ENCODE measurements around the gene CLCN1. TPM values are rescaled to one million over a fixed set of nuclear protein-coding genes. Genes with fewer than 3 reads are reported as not detected.

The CLCN1 gene
- polyA plus RNA-seq, 2 of the 4 experiments (the other 2 are of a cell fraction), result 0.08 TPM; not detected in 1

DNA sequence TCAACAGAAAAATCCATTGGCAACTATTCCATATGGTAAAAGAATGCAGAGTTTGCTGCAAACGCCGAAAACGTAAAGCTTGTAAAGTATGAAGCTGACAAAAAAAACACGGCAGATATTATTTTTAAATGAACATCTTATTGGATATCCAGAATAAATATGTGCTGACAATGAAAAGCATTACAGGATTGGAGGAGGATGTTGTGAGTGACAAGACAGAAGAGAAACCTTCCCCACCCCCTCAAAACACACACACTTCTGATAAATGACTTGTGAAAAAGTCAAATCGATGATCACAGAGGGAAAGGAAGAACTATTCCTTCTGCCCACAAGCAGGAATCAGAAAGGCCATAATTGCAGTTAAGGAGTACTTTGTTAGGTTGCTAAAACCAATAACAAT, 32.0 kb downstream of the CLCN1 start:
- FAIRE-seq, result no peak
- Histone ChIP-seq H3K4me1 (no peaks in the 10 kb centered on the region), H3K4me3 (no peak overlapping the region), H3K9me3 (no peaks in the 10 kb centered on the region), H3K4me2 (no peak overlapping the region), H3K27ac (no peak overlapping the region)
- TF ChIP-seq HOXB13 (CRISPR knock-in tag; IDR thresholded peaks at IDR 0.05; ENCODE audit: low read depth) (no peak), ZFP36 (IDR thresholded peaks at IDR 0.05; ENCODE audit: borderline replicate concordance, partially characterized antibody) (no peak), NR3C1 (IDR thresholded peaks at IDR 0.05) (no peak), GATA3 (IDR thresholded peaks at IDR 0.05; ENCODE audit: borderline replicate concordance) (no peak), FOXS1 (CRISPR knock-in tag; IDR thresholded peaks at IDR 0.05) (no peak), RAD21 (conservative IDR thresholded peaks at IDR 0.05 in 1 of 2, IDR thresholded peaks at IDR 0.05 in 1 of 2) (no peak), PHF8 (IDR thresholded peaks at IDR 0.05; ENCODE audit: borderline replicate concordance, low read depth) (no peak), BHLHE40 (IDR thresholded peaks at IDR 0.05; ENCODE audit: low read depth, low read length) (no peak), EHF (CRISPR knock-in tag; IDR thresholded peaks at IDR 0.05) (no peak), JUN (IDR thresholded peaks at IDR 0.05) (no peak), ZSCAN20 (CRISPR knock-in tag; IDR thresholded peaks at IDR 0.05) (no peak), CHD2 (IDR thresholded peaks at IDR 0.05; ENCODE audit: low read length, partially characterized antibody) (no peak), TFCP2L1 (CRISPR knock-in tag; IDR thresholded peaks at IDR 0.05) (no peak), TP53 (CRISPR knock-in tag; IDR thresholded peaks at IDR 0.05) (no peak), CBX8 (IDR thresholded peaks at IDR 0.05) (no peak)
- ATAC-seq, result no peak
- 71% methylated on average over 5 of the region's 5 CpGs for WGBS (ENCODE audit: missing lambda C conversion rate)
- no peak for DNase-seq (ENCODE audit: low read depth in 1 of 2, low spot score in 1 of 2)
- POLR2A ChIA-PET, result no interaction called here
- CTCF ChIA-PET, result interaction anchor here (0.9 to 2.9 kb wide), 4 partner anchors 9 to 107 kb away, joined by 3 to 9 read pairs (median 6); no protein-coding TSS in a partner anchor

- POLR2A ChIA-PET, result no interaction called here
- no peak for DNase-seq (ENCODE audit: low read depth in 1 of 2, low spot score in 1 of 2)
- no peak for ATAC-seq
- no peak for FAIRE-seq
- CTCF ChIA-PET, result no interaction called here
- Histone ChIP-seq H3K9me3 (no peaks in the 10 kb centered on the region), H3K4me2 (no peak overlapping the region), H3K27ac (no peak overlapping the region), H3K4me3 (no peak overlapping the region), H3K4me1 (no peaks in the 10 kb centered on the region)
- TF ChIP-seq NPAS2 (CRISPR knock-in tag; IDR thresholded peaks at IDR 0.05; ENCODE audit: borderline replicate concordance), result no peak
- no peak for TF ChIP-seq EP300 (IDR thresholded peaks at IDR 0.05)
- TF ChIP-seq, protein P1, sequence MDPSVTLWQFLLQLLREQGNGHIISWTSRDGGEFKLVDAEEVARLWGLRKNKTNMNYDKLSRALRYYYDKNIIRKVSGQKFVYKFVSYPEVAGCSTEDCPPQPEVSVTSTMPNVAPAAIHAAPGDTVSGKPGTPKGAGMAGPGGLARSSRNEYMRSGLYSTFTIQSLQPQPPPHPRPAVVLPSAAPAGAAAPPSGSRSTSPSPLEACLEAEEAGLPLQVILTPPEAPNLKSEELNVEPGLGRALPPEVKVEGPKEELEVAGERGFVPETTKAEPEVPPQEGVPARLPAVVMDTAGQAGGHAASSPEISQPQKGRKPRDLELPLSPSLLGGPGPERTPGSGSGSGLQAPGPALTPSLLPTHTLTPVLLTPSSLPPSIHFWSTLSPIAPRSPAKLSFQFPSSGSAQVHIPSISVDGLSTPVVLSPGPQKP (IDR thresholded peaks at IDR 0.05; ENCODE audit: low read depth, low read length), result no peak
- TF ChIP-seq NFE2L2 (conservative IDR thresholded peaks at IDR 0.05; ENCODE audit: low read length), result no peak
- no peak for TF ChIP-seq FOXS1 (CRISPR knock-in tag; IDR thresholded peaks at IDR 0.05)
- TF ChIP-seq, protein P2, sequence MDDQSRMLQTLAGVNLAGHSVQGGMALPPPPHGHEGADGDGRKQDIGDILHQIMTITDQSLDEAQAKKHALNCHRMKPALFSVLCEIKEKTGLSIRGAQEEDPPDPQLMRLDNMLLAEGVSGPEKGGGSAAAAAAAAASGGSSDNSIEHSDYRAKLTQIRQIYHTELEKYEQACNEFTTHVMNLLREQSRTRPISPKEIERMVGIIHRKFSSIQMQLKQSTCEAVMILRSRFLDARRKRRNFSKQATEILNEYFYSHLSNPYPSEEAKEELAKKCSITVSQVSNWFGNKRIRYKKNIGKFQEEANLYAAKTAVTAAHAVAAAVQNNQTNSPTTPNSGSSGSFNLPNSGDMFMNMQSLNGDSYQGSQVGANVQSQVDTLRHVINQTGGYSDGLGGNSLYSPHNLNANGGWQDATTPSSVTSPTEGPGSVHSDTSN (IDR thresholded peaks at IDR 0.05), result no peak
- no peak for TF ChIP-seq TFCP2L1 (CRISPR knock-in tag; IDR thresholded peaks at IDR 0.05)
- no peak for TF ChIP-seq CHD2 (IDR thresholded peaks at IDR 0.05; ENCODE audit: low read length, partially characterized antibody)
- no peak for TF ChIP-seq BHLHE40 (IDR thresholded peaks at IDR 0.05; ENCODE audit: low read depth, low read length)
- no peak for TF ChIP-seq HOXA7 (CRISPR knock-in tag; IDR thresholded peaks at IDR 0.05)
- TF ChIP-seq RFX5 (IDR thresholded peaks at IDR 0.05), result no peak
- 70% methylated on average over 5 of the region's 5 CpGs for WGBS (ENCODE audit: missing lambda C conversion rate)
Observed at GRCh38 chr7:143351060-143351459, 35.1 kb downstream of the CLCN1 start.

GRCh38 chr7:143351574-143351973, 35.7 kb downstream of the CLCN1 start:
- Histone ChIP-seq H3K9me3 (no peaks in the 10 kb centered on the region), H3K4me3 (no peak overlapping the region), H3K4me2 (no peak overlapping the region), H3K4me1 (no peaks in the 10 kb centered on the region), H3K27ac (no peak overlapping the region)
- TF ChIP-seq, protein P1 (IDR thresholded peaks at IDR 0.05; ENCODE audit: low read depth, low read length), result no peak
- TF ChIP-seq KDM1A (IDR thresholded peaks at IDR 0.05; ENCODE audit: low read depth) (no peak), ESRRA (IDR thresholded peaks at IDR 0.05; ENCODE audit: borderline replicate concordance, low read length) (no peak), GATA3 (IDR thresholded peaks at IDR 0.05; ENCODE audit: borderline replicate concordance) (no peak), EHMT2 (IDR thresholded peaks at IDR 0.05; ENCODE audit: low read depth) (no peak), ZC3H11A (IDR thresholded peaks at IDR 0.05) (no peak), POLR2A (IDR thresholded peaks at IDR 0.05; ENCODE audit: low read length) (no peak), MYC (IDR thresholded peaks at IDR 0.05; ENCODE audit: borderline replicate concordance, low read length) (no peak), NPAS2 (CRISPR knock-in tag; IDR thresholded peaks at IDR 0.05; ENCODE audit: borderline replicate concordance) (no peak), NR3C1 (IDR thresholded peaks at IDR 0.05) (no peak)
- TF ChIP-seq, protein P3, sequence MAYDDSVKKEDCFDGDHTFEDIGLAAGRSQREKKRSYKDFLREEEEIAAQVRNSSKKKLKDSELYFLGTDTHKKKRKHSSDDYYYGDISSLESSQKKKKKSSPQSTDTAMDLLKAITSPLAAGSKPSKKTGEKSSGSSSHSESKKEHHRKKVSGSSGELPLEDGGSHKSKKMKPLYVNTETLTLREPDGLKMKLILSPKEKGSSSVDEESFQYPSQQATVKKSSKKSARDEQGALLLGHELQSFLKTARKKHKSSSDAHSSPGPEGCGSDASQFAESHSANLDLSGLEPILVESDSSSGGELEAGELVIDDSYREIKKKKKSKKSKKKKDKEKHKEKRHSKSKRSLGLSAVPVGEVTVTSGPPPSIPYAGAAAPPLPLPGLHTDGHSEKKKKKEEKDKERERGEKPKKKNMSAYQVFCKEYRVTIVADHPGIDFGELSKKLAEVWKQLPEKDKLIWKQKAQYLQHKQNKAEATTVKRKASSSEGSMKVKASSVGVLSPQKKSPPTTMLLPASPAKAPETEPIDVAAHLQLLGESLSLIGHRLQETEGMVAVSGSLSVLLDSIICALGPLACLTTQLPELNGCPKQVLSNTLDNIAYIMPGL (CRISPR knock-in tag; IDR thresholded peaks at IDR 0.05; ENCODE audit: borderline replicate concordance), result no peak
- FAIRE-seq, result no peak
- no peak for DNase-seq (ENCODE audit: low read depth in 1 of 2, low spot score in 1 of 2)
- ChIA-PET POLR2A (no interaction called here), CTCF (no interaction called here)
- no peak for ATAC-seq
- whole genome bisulfite sequencing (ENCODE audit: missing lambda C conversion rate), result 90% methylated on average over 8 of the region's 9 CpGs
